ENCODE data around the gene NRXN3.

DNA sequence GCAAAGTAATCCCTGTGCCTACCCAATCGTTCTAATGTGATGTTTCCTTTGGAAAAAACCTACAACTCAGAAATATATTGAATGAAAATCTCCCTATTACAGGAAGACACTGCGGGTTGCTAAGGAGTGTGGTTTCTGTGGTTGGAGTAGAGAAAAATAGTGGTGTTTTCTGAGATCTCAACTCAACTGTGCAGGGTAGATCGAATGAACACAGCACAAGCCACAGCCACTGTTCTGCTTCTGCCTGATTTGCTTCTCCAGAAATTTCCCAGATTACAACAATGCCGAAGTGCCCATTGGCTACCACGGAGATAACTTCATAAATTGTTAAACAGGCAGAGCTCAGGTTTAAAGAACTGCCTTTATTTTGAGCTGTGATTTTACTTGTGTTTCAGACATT, 1560.8 kb downstream of the NRXN3 start:
- TF ChIP-seq, protein P1, sequence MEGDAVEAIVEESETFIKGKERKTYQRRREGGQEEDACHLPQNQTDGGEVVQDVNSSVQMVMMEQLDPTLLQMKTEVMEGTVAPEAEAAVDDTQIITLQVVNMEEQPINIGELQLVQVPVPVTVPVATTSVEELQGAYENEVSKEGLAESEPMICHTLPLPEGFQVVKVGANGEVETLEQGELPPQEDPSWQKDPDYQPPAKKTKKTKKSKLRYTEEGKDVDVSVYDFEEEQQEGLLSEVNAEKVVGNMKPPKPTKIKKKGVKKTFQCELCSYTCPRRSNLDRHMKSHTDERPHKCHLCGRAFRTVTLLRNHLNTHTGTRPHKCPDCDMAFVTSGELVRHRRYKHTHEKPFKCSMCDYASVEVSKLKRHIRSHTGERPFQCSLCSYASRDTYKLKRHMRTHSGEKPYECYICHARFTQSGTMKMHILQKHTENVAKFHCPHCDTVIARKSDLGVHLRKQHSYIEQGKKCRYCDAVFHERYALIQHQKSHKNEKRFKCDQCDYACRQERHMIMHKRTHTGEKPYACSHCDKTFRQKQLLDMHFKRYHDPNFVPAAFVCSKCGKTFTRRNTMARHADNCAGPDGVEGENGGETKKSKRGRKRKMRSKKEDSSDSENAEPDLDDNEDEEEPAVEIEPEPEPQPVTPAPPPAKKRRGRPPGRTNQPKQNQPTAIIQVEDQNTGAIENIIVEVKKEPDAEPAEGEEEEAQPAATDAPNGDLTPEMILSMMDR (conservative IDR thresholded peaks at IDR 0.05): no peak
- TF ChIP-seq EZH2 (IDR thresholded peaks at IDR 0.05; ENCODE audit: low read depth): no peak

All from PC-9 (cell line).